ENCODE results near the gene CACNA1C.

CACNA1C gene

DNA sequence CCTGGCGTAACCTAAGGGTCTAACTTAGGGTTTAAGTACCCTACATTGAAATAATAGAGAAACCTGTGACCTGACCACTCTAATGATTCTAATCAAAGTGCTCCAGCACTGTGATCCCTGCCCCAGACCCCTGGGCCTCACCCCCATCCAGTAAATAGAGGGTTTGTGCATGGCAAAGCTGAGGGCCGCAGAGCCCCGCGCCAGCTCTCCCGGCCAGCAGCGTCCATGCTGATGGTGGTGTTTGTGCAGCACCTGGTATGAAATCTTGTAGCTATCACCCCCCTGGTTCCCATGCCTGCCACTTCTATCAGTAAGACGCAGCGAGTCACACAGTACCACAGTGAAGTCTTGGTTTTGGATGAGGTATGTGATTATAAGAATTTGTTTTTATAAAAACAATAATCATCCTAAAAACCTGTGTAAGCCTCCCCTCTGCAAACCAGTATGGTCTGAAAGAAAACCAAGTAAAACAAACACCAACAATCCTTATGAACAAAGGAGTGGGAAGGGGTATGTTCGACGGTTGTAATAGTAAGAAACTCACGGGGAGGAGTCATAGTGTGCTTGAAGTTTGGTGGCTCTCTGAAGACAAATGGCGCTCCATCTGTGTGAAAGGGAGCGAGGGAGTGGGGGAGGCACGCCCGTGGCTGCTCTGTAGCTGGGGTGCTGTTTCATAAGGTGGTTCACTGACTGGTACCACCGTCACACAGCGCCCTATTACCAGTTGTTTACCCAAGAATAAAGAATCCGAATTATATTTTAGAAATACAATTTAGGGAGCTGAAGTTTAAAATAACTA is 156.2 kb downstream of the CACNA1C start:
- no peak for DNase-seq

DNA sequence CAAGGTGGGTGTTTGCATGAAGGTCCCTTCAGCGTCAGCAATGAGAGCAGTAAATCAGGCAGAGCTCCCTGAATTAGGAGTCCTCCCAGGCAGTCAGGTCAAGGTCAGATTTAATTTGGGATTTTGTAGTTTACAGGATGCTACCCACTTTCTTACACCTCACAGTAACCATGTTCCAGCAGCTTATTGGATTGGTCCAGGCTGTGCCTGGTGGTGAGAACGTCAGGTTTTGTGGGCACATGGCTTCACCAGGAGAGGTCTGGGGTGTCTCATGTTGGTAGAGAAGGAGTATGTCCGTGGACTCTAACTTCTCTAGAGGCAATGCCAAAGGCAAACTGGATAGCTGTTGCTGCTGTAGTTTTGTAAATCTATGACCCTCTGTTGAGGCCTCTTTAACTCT is 158.3 kb downstream of the CACNA1C start:
- DNase-seq = no peak

DNA sequence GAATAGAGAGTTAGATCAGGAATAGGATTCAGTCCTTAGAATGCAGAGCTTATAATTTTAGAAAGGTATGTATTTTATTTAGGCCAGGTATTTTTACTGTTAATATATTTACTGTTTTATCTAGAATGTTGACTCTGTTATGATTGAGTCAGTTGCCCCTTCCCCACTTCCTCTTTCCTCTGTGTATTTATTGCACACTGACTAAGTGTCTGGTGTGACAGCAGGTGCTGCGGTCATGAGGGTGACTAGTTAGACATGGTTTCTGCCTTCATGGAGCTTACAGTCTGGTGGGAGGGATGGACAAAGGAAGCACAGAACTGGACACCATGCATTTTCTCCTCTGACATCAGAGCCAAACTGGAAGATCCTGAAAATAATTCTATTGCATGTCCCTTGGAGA is 159.8 kb downstream of the CACNA1C start:
- DNase-seq = no peak

- no peak for DNase-seq
Measured at GRCh38 chr12:2212971-2213869, 160.4 kb downstream of the CACNA1C start.

GRCh38 chr12:2214411-2214810 is 161.6 kb downstream of the CACNA1C start:
- no peak for DNase-seq

GRCh38 chr12:2215709-2216560 is 163.1 kb downstream of the CACNA1C start:
- no peak for DNase-seq

GRCh38 chr12:2218706-2219105 is 165.9 kb downstream of the CACNA1C start:
- DNase-seq = no peak

DNA sequence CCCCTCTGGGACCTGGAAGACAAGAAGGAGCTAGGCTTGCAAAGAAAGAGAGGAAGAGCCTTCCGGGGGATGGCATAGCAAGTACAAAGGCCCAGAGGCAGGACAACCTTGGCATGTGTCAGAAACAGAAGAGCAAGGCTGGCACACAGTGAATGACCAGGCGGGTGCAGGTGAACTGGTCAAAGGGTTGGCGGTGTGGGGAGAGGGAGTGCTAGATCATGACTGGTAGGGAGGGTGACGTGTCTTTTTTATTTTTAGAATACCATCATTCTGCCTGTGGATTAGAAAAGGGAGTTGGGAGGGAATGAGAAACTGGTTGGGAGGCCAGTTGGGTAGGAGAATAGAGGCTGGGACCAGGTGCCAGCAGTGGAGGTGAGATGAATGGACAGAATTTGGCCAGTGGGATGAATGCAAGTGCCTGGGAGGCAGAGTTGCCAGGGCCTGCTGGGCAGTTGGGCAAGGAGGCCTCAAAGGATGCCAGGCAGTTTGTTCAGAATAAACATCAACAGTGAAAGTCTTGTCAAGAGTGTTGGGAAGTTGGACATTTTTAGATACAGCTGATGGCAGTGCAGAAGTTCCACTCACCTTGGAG is 168.3 kb downstream of the CACNA1C start:
- DNase-seq = no peak

DNA sequence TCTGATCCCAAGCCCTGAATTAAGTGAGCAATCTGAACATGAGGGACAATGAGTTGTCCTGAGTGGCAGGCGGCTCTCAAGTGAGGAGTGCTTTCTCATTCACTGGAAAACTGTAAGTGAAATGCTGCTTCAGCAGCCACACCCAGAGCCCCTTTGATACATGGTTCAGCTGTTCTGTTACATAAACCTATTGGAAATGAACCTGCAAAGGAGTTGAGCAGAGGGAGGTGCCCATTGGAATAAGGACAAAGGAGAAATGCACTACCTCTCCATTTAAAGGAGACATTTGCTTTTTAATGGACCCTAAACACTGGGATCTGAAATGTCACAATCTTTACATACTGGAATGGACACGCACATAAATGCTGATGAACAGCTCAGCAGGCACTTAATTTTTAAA is 169.9 kb downstream of the CACNA1C start:
- DNase-seq = no peak

- no peak for DNase-seq
Measured at GRCh38 chr12:2224961-2225360, 172.2 kb downstream of the CACNA1C start.

- no peak for DNase-seq
Measured at GRCh38 chr12:2225696-2226095, 172.9 kb downstream of the CACNA1C start.

DNA sequence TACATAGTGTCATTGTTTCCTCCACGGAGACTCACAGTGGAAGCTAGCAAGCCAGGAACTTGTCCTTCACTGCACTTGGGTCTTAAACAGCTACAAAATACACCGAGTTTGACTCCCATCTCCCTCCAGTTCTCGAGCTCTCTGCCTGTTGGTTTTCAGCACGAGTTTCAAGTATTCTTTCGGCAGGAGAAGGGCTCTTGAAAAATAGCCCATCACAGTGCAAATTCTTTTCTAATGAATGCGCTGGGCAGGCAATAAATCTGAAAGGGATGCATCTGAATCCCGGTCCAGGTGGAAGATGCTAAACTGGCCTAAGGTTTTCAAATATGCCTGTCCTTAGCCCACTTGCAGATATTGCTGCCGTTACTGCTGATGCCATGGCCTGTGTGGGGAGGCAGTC is 173.9 kb downstream of the CACNA1C start:
- DNase-seq = no peak

DNA sequence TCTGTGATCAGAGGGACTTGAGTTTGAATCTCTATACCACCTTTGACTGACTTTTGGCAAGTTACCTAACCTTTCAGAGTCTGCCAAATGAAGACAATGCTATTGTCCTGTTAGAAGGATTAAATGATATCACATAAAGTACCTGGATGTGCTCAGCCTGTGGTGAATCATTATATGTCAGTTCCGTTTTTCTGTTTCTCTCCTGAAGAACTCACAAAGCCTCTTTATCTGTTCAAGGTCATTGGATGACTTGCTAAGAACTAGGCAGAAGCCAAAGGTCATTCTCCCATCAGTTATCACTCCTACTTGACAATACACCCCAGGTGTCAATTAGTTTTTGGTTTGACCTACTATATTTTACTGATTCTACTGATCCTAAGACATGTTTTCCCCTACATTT is 174.6 kb downstream of the CACNA1C start:
- DNase-seq = no peak

GRCh38 chr12:2228535-2228934 is 175.7 kb downstream of the CACNA1C start:
- no peak for DNase-seq

GRCh38 chr12:2229661-2230539 is 177.1 kb downstream of the CACNA1C start:
- DNase-seq = no peak

DNA sequence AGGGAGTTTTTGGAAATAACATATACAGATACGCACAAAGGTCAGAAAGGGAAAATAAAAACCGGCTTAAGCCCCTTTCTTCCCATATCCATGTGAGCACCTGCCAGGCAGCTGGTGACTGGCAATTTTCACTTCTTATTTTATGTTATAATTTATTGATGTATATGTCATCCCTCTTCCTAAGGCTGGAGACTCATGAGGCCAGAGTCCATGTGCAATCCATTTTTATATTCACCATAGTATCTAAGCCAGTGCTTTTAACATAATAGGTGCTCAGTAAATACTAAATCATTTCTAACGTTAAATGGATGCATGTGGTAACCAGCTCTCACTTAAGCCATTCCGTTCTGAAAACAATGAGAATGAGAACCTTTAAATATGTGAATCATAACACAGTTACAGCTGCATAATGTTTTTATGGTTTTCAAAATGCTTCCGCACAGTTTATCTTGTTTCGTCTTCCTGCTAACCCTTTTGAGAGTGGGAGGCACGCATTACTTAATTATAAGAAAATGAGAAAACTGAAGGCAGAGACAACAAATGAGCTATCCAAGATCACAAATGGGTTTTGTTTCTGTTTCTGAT is 178.3 kb downstream of the CACNA1C start:
- DNase-seq = no peak

DNA sequence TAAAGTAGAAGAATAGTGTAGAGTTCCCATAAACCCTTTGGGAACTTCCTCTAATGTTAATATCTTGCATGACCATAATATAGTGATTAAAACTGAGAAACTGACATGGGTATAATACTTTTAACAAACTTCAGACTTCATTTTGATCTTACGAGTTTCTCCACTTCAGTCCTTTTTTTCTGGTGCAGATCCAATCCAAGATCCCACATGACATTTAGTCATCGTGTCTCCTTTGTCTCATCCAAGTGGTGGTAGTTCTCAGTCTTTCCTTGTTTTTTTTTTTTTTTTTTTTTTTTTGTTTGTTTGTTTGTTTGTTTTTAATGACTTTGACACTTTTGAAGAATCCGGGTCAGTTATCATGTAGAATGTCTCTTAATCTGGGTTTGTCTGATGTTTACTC is 179.2 kb downstream of the CACNA1C start:
- DNase-seq = no peak

DNA sequence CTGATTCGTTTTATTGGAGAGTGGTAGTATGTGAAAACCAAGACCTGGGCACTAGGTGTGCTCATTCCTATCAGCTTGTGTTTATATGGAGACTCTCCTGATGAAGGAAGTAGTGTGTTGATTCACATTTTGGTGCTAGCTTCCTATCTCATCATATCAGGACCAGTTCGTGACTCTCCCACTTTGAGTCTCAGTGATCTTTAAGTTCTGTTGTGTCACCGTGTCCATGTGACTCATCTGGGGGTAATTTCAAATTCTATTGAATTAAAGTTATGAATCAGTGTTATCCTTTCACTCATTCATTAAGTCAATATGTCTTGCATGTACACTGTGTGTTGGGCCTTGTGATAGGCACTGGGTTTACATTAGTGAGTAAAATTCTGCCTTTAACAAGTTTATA is 180.2 kb downstream of the CACNA1C start:
- DNase-seq = no peak

DNA sequence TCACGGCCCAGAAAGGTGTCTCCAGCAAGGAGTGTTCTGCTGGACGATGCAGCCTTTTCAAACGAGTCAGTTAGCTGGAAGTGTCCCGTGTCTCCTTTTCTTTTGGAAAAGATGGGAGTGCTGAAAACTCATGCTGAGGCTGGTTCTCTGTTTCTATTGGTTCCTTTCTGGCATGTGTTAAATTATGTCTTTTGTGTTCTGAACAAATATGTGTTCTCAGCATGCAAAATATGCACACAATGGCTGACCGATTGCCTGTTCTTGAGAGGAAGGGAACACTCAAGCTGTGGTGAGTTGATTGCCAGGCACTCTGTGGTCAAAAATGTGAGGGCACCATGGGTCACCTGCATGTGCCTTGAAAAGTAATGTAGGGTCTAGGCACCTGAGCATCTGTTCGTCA is 181.3 kb downstream of the CACNA1C start:
- no peak for DNase-seq

DNA sequence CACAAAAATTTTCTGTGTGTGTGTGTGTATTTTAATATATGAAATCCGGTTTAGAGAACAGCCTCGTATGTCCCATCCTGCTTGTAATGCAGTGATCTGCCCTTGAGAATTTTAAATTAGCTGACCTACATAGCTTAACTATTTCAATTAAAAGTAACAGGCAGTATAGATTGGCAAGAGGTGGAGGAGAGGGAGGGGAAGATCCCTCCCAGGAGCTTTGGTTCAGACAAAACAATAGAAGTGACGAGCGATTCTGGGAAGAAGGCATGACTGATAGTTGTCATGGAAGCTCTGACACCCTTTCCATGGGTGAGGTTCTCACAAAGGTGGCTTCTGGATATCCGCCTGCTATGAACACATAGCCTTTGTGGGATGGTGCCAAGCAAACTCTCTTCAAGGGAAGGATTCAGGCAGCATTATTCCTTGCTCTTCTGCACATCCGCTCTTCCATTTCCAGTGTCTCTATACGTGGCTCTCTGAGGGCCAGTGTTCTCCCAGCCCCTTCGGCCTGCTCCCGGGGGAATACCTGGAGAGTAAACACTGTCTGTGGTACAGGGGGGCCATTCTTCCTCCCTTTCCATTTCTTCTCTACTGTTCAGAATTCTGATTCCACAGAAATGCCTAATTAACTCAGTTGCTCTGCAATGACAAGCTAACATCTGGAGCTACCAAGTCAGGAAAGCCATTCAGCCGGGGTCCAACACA is 182.0 kb downstream of the CACNA1C start:
- DNase-seq = no peak

All from stimulated activated CD4-positive, alpha-beta T cell treated with anti-CD3 and anti-CD28 coated beads, Interleukin-4, amount 100 ng/mL, for 4 hours (primary cell).